OCI-LY7 (cell line): ENCODE results near the gene CRYGN. TPM values are rescaled to one million over a fixed set of nuclear protein-coding genes. Genes with fewer than 3 reads are reported as not detected.
A peak's percentile ranks its signal among the peaks of the same experiment; 100 is the strongest.

Experiments
- BruUV-seq: library from RNA; stranded (reverse); fragments of 400-500 nt; replicated peaks from 2 replicates; lab custom pipeline; 2021; lab: Mats Ljungman, UMichigan
- CTCF ChIA-PET: fragments of 300-600 bp; sonication (Branson Sonifier 250); formaldehyde crosslinking; loops from one replicate; lab custom pipeline; 2022; ENCODE audit warnings: antibody characterized with exemption; ENCODE audit not compliant: unreplicated experiment; lab: Charles Lee
- POLR2A ChIA-PET: fragments of 300-600 bp; sonication (Branson Sonifier 250); formaldehyde crosslinking; loops from one replicate; lab custom pipeline; 2022; ENCODE audit warnings: antibody characterized with exemption; lab: Charles Lee
- DNase-seq: peaks from one replicate; pipeline ENCODE4 v3.0.0-alpha.2; 2015; ENCODE audit warnings: low spot score
- H2AFZ ChIP-seq: fragments of 200-600 bp; sonication (generic), shearing (Covaris generic); 2 replicates; pipeline ENCODE4 v1.6.1; 2014; ENCODE audit warnings: mild to moderate bottlenecking, antibody characterized with exemption, low read length, moderate library complexity
- H3K27ac ChIP-seq: fragments of 200-600 bp; sonication (generic); 2 replicates; pipeline ENCODE4 v1.5.1; 2014; ENCODE audit warnings: mixed run types, low read depth, mild to moderate bottlenecking, moderate library complexity, low read length, inconsistent platforms; ENCODE audit not compliant: poor library complexity, severe bottlenecking
- H3K36me3 ChIP-seq: fragments of 200-600 bp; sonication (generic); 2 replicates; pipeline ENCODE4 v1.6.1; 2014; ENCODE audit warnings: mild to moderate bottlenecking, antibody characterized with exemption, low read length, moderate library complexity, mixed read lengths; ENCODE audit not compliant: insufficient read depth
- H3K4me1 ChIP-seq: fragments of 200-600 bp; sonication (generic); 2 replicates; pipeline ENCODE4 v1.5.1; 2014; ENCODE audit warnings: mild to moderate bottlenecking, low read length; ENCODE audit not compliant: insufficient read depth, poor library complexity, severe bottlenecking
- H3K4me2 ChIP-seq: fragments of 200-600 bp; sonication (generic); 2 replicates; pipeline ENCODE4 v1.6.1; 2014; ENCODE audit warnings: mild to moderate bottlenecking, low read length
- H3K4me3 ChIP-seq: fragments of 200-600 bp; sonication (generic); 2 replicates; pipeline ENCODE4 v1.5.1; 2014; ENCODE audit warnings: mild to moderate bottlenecking, low read depth, low read length; ENCODE audit not compliant: poor library complexity, severe bottlenecking
- H3K79me2 ChIP-seq: fragments of 200-600 bp; sonication (generic); 2 replicates; pipeline ENCODE4 v1.6.1; 2016; ENCODE audit warnings: low read depth, mild to moderate bottlenecking, low read length, moderate library complexity, mixed read lengths; ENCODE audit not compliant: insufficient read depth
- H3K9me2 ChIP-seq: fragments of 200-600 bp; sonication (generic); 2 replicates; pipeline ENCODE4 v1.6.1; 2016; ENCODE audit warnings: mild to moderate bottlenecking, low read length, mixed read lengths; ENCODE audit not compliant: insufficient read depth
- H3K9me3 ChIP-seq: fragments of 200-600 bp; sonication (generic); 2 replicates; pipeline ENCODE4 v1.6.1; 2014; ENCODE audit warnings: mild to moderate bottlenecking, mixed run types, low read length, mixed read lengths
- H4K20me1 ChIP-seq: fragments of 200-600 bp; sonication (generic); 2 replicates; pipeline ENCODE4 v1.6.1; 2014; ENCODE audit warnings: mild to moderate bottlenecking, antibody characterized with exemption, low read length, moderate library complexity, mixed read lengths; ENCODE audit not compliant: insufficient read depth
- EZH2phosphoT487 ChIP-seq: fragments of 200-600 bp; sonication (generic); IDR thresholded peaks from 2 replicates; pipeline ENCODE4 v1.6.1; 2018; ENCODE audit warnings: low read depth, borderline replicate concordance, mild to moderate bottlenecking, mixed run types, antibody characterized with exemption, low read length, moderate library complexity, mixed read lengths
- intact Hi-C: fragments of 100-400 bp; cut with micrococcal nuclease; formaldehyde crosslinking; loops from one replicate; pipeline ENCODE4 v1.10.0; 2022; ENCODE audit not compliant: unreplicated experiment
- total RNA-seq, 2 experiments: library from RNA; depleted of rRNA in 1 of 2; stranded (reverse); fragments of >200 nt in 1 of 2; shearing (Covaris generic) in 1 of 2; gene quantifications; 2 replicates each; pipeline ENCODE4 v1.2.3, GENCODE V29; 2014 to 2022
- TF ChIP-seq, protein P1 (sequence below): fragments of 200-600 bp; sonication (generic); conservative IDR thresholded peaks from 2 replicates; pipeline ENCODE4 v1.5.1; 2014; ENCODE audit warnings: mild to moderate bottlenecking, antibody characterized with exemption, low read length, moderate library complexity, mixed read lengths

The CRYGN gene
- total RNA-seq, 2 experiments from 2014 or later, result 0.09 TPM; not detected in 1

DNA sequence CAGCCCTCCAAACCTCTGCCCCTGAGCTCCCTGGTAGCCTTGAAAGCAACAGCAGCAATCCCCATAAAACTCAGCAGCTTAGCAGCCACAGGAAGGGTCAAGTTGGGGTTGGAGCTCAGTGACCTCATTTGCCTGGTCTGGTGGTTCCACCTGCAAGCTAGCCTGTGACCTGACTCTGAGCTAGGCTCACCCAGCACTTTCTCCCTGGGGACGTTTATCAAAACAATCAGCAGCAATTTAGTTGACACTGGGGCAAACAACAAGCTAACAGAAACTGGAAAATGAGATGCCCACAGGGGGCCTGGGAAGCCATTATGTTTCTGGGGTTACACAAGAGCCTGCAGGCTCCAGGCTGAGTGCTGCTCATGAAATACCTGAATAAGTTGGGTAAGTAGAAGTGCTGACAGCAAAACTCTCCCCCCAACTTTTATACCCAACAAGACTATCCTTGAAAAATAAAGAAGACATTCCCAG is 22.4 kb upstream of the CRYGN start:
- Histone ChIP-seq H3K9me3 (peaks cover 17% of the 10 kb centered on the region), H3K36me3 (peaks cover 44% of the 10 kb centered on the region), H3K4me2 (no peak overlapping the region), H2AFZ (no peak overlapping the region), H4K20me1 (no peaks in the 10 kb centered on the region), H3K9me2 (no peaks in the 10 kb centered on the region), H3K4me3 (no peak overlapping the region), H3K79me2 (no peaks in the 10 kb centered on the region), H3K27ac (no peak overlapping the region), H3K4me1 (no peaks in the 10 kb centered on the region)
- no peak for TF ChIP-seq EZH2phosphoT487
- TF ChIP-seq, protein P1, sequence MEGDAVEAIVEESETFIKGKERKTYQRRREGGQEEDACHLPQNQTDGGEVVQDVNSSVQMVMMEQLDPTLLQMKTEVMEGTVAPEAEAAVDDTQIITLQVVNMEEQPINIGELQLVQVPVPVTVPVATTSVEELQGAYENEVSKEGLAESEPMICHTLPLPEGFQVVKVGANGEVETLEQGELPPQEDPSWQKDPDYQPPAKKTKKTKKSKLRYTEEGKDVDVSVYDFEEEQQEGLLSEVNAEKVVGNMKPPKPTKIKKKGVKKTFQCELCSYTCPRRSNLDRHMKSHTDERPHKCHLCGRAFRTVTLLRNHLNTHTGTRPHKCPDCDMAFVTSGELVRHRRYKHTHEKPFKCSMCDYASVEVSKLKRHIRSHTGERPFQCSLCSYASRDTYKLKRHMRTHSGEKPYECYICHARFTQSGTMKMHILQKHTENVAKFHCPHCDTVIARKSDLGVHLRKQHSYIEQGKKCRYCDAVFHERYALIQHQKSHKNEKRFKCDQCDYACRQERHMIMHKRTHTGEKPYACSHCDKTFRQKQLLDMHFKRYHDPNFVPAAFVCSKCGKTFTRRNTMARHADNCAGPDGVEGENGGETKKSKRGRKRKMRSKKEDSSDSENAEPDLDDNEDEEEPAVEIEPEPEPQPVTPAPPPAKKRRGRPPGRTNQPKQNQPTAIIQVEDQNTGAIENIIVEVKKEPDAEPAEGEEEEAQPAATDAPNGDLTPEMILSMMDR, result no peak
- BruUV-seq, result no TSS peak
- intact Hi-C loops, result no loop called here
- CTCF ChIA-PET, result no interaction called here
- POLR2A ChIA-PET, result no interaction called here
- DNase-seq, result no peak

DNA sequence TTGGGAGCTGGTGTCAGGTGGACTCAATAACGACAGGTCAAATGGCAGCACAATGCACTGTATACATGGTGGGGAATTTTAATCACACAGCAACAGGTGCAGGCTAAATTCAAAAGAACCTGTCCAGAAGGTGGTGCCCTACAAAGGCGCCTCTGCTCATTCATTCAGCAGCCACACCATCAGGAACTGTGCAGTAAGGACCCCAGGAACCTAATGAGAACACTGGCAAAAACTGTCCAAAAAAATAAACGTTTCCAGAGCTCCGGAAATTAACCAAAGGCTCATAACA is 21.9 kb upstream of the CRYGN start:
- ChIA-PET CTCF (no interaction called here), POLR2A (interaction anchor here (0.5 kb wide), 1 partner anchor 11 kb away, joined by 3 read pairs; no protein-coding TSS in a partner anchor)
- Histone ChIP-seq H3K79me2 (no peaks in the 10 kb centered on the region), H3K9me2 (no peaks in the 10 kb centered on the region), H3K4me1 (no peaks in the 10 kb centered on the region), H3K9me3 (peaks cover 17% of the 10 kb centered on the region), H2AFZ (no peak overlapping the region), H3K4me3 (no peak overlapping the region), H3K4me2 (no peak overlapping the region), H3K27ac (no peak overlapping the region), H3K36me3 (peaks cover 40% of the 10 kb centered on the region), H4K20me1 (no peaks in the 10 kb centered on the region)
- DNase-seq, result no peak
- TF ChIP-seq, protein P1, result peak; percentile 25; the same call in 1 of the 2 replicates
- no peak for TF ChIP-seq EZH2phosphoT487
- intact Hi-C loops, result no loop called here
- BruUV-seq, result no TSS peak

DNA sequence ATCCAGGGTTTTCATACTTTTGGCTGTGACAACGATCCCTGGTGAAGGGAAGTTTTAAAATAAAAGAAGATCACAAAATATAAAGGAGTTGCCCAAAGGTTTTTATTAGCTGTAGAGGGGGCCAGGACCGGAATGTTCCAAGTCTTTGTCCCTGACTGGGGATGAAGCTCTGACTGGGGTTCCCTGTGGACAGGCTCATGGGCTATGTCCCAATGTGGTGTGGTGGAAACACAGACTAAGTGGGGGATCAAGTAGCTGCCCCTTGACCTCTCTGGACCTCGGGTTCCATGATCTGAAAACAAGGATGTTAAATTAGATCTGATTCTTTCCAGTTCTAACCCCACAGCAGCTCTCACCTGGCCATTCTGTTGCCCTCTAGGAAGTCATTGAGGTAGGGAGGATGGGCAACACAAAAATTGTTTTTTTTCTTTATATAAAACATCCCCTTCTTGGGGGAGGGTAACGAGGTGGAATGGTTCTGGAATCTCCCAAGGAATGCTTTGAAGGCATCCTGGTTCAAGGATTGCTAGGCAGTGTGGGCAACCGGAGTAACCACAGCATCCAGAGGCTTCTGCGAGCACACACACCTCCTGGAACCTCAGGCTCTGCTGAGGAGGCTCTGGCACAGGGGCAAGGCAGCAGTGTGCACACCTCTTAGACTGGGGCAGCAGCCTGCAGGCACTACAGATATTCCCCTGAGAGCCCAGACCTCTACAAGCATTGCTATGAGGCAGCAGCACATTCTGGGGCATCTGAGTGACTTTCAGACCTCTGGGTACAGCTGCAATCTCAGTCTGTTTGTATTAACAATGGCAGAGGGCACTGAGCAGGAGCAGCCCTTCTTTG is 21.4 kb upstream of the CRYGN start:
- BruUV-seq, result no TSS peak
- ChIA-PET CTCF (no interaction called here), POLR2A (interaction anchor here (0.5 kb wide), 1 partner anchor 10 kb away, joined by 3 read pairs; no protein-coding TSS in a partner anchor)
- no peak for DNase-seq
- intact Hi-C loops, result no loop called here
- no peaks in the 10 kb centered on the region for H3K9me2 ChIP-seq
- peaks cover 37% of the 10 kb centered on the region for H3K36me3 ChIP-seq
- H3K79me2 ChIP-seq, result no peaks in the 10 kb centered on the region
- H4K20me1 ChIP-seq, result no peaks in the 10 kb centered on the region
- H3K27ac ChIP-seq, result no peak overlapping the region
- H3K9me3 ChIP-seq, result peaks cover 17% of the 10 kb centered on the region
- no peak overlapping the region for H2AFZ ChIP-seq
- H3K4me3 ChIP-seq, result no peak overlapping the region
- no peaks in the 10 kb centered on the region for H3K4me1 ChIP-seq
- no peak overlapping the region for H3K4me2 ChIP-seq
- no peak for TF ChIP-seq EZH2phosphoT487
- TF ChIP-seq, protein P1, result no peak
